ENCODE measurements around the gene EXOSC5. TPM values are rescaled to one million over a fixed set of nuclear protein-coding genes. Genes with fewer than 3 reads are reported as not detected.

EXOSC5 gene
- total and polyA plus RNA-seq, 9 of the 15 experiments (the other 6 are each of a cell fraction or from before 2014, with no cell fraction given), result 10.9 to 75.5 (median 37.8) TPM

DNA sequence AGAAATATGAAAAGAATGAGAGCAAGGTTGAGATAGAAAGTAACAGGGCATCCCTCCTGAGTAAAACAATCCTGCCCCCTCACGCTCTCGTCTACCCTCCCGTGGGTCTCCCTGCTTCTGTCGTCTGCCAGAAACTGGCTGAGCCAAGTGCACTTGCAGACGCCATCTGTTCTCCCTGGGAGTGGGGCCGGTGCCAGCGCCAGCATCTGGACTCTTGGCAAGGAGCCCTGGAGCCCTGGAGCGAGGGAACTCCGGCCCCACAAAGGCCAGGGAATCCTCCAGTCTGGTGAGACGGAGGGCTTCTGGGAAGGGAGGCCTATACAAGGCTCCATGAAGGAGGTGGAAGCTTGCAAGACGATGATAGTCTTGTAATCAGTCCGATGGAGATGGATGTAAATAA lies 23.2 kb downstream of the EXOSC5 start:
- ATAC-seq, result no peak
- H3K4me1 ChIP-seq (replicated peaks in 1 of 2; ENCODE audit: control insufficient read depth in 2 of 2, insufficient read depth in 2 of 2, low read length in 2 of 2), result peaks cover 0 to 23% of the 10 kb centered on the region in 2 experiments; a peak in 3 of 5 replicates
- intact Hi-C loops (cut with micrococcal nuclease), result no loop called here
- H3K27ac ChIP-seq (ENCODE audit: extremely low read depth, low read depth, low read length), result no peak overlapping the region
- H3K9ac ChIP-seq (ENCODE audit: insufficient read depth in 1 of 2, low read depth in 2 of 2, low read length in 2 of 2), result no peak overlapping the region
- H2AFZ ChIP-seq (ENCODE audit: low read depth, low read length), result no peak overlapping the region
- in situ Hi-C loops (cut with MboI), result no loop called here
- H3K27me3 ChIP-seq (ENCODE audit: control insufficient read depth in 2 of 2, insufficient read depth in 2 of 2, low read length in 2 of 2), result no peaks in the 10 kb centered on the region
- H3K79me2 ChIP-seq (ENCODE audit: control insufficient read depth, insufficient read depth, low read length), result peaks cover 9% of the 10 kb centered on the region; the same call in 2 of the 3 replicates
- no peak overlapping the region for H3K4me2 ChIP-seq (ENCODE audit: insufficient read depth, low read length)
- CTCF ChIA-PET (ENCODE audit: low intra/inter-chr PET ratio), result no interaction called here
- POLR2A ChIA-PET, result no interaction called here
- H3K9me3 ChIP-seq (replicated peaks; ENCODE audit: control insufficient read depth, insufficient read depth, low read depth, low read length), result no peaks in the 10 kb centered on the region
- BruUV-seq (replicated peaks), result no TSS peak
- FAIRE-seq, result no peak
- H3K36me3 ChIP-seq (ENCODE audit: control insufficient read depth, insufficient read depth, low read length), result 0 out of 3 replicates have a peak, but pooled peaks cover 3% of the 10 kb centered on the region
- 80% methylated on average over 12 of the region's 12 CpGs for WGBS (ENCODE audit: insufficient coverage, low coverage, missing lambda C conversion rate)
- H3K4me3 ChIP-seq, result no peak overlapping the region
- no peak for DNase-seq (ENCODE audit: extremely low read depth in 1 of 4, low spot score in 3 of 4)
- H4K20me1 ChIP-seq (replicated peaks; ENCODE audit: control insufficient read depth, insufficient read depth, low read length), result no peaks in the 10 kb centered on the region
- no peaks in the 10 kb centered on the region for H3K9me1 ChIP-seq (ENCODE audit: control insufficient read depth, insufficient read depth, low read length)
- TF ChIP-seq, protein P1, sequence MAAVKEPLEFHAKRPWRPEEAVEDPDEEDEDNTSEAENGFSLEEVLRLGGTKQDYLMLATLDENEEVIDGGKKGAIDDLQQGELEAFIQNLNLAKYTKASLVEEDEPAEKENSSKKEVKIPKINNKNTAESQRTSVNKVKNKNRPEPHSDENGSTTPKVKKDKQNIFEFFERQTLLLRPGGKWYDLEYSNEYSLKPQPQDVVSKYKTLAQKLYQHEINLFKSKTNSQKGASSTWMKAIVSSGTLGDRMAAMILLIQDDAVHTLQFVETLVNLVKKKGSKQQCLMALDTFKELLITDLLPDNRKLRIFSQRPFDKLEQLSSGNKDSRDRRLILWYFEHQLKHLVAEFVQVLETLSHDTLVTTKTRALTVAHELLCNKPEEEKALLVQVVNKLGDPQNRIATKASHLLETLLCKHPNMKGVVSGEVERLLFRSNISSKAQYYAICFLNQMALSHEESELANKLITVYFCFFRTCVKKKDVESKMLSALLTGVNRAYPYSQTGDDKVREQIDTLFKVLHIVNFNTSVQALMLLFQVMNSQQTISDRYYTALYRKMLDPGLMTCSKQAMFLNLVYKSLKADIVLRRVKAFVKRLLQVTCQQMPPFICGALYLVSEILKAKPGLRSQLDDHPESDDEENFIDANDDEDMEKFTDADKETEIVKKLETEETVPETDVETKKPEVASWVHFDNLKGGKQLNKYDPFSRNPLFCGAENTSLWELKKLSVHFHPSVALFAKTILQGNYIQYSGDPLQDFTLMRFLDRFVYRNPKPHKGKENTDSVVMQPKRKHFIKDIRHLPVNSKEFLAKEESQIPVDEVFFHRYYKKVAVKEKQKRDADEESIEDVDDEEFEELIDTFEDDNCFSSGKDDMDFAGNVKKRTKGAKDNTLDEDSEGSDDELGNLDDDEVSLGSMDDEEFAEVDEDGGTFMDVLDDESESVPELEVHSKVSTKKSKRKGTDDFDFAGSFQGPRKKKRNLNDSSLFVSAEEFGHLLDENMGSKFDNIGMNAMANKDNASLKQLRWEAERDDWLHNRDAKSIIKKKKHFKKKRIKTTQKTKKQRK (IDR thresholded peaks at IDR 0.05; ENCODE audit: borderline replicate concordance, low read depth, low read length), result no peak
- no peak for TF ChIP-seq MED1 (CRISPR knock-in tag; IDR thresholded peaks at IDR 0.05; ENCODE audit: borderline replicate concordance)
- no peak for TF ChIP-seq CREBBP (IDR thresholded peaks at IDR 0.05; ENCODE audit: low read depth, low read length)
- TF ChIP-seq, protein P2, sequence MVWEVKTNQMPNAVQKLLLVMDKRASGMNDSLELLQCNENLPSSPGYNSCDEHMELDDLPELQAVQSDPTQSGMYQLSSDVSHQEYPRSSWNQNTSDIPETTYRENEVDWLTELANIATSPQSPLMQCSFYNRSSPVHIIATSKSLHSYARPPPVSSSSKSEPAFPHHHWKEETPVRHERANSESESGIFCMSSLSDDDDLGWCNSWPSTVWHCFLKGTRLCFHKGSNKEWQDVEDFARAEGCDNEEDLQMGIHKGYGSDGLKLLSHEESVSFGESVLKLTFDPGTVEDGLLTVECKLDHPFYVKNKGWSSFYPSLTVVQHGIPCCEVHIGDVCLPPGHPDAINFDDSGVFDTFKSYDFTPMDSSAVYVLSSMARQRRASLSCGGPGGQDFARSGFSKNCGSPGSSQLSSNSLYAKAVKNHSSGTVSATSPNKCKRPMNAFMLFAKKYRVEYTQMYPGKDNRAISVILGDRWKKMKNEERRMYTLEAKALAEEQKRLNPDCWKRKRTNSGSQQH (CRISPR knock-in tag; IDR thresholded peaks at IDR 0.05), result no peak
- TF ChIP-seq HEY1 (CRISPR knock-in tag; IDR thresholded peaks at IDR 0.05; ENCODE audit: borderline replicate concordance), result no peak
- TF ChIP-seq, protein P3, sequence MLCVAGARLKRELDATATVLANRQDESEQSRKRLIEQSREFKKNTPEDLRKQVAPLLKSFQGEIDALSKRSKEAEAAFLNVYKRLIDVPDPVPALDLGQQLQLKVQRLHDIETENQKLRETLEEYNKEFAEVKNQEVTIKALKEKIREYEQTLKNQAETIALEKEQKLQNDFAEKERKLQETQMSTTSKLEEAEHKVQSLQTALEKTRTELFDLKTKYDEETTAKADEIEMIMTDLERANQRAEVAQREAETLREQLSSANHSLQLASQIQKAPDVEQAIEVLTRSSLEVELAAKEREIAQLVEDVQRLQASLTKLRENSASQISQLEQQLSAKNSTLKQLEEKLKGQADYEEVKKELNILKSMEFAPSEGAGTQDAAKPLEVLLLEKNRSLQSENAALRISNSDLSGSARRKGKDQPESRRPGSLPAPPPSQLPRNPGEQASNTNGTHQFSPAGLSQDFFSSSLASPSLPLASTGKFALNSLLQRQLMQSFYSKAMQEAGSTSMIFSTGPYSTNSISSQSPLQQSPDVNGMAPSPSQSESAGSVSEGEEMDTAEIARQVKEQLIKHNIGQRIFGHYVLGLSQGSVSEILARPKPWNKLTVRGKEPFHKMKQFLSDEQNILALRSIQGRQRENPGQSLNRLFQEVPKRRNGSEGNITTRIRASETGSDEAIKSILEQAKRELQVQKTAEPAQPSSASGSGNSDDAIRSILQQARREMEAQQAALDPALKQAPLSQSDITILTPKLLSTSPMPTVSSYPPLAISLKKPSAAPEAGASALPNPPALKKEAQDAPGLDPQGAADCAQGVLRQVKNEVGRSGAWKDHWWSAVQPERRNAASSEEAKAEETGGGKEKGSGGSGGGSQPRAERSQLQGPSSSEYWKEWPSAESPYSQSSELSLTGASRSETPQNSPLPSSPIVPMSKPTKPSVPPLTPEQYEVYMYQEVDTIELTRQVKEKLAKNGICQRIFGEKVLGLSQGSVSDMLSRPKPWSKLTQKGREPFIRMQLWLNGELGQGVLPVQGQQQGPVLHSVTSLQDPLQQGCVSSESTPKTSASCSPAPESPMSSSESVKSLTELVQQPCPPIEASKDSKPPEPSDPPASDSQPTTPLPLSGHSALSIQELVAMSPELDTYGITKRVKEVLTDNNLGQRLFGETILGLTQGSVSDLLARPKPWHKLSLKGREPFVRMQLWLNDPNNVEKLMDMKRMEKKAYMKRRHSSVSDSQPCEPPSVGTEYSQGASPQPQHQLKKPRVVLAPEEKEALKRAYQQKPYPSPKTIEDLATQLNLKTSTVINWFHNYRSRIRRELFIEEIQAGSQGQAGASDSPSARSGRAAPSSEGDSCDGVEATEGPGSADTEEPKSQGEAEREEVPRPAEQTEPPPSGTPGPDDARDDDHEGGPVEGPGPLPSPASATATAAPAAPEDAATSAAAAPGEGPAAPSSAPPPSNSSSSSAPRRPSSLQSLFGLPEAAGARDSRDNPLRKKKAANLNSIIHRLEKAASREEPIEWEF (CRISPR knock-in tag; IDR thresholded peaks at IDR 0.05), result no peak
- TF ChIP-seq ARHGAP35 (IDR thresholded peaks at IDR 0.05; ENCODE audit: partially characterized antibody), result no peak
- TF ChIP-seq, protein P4, sequence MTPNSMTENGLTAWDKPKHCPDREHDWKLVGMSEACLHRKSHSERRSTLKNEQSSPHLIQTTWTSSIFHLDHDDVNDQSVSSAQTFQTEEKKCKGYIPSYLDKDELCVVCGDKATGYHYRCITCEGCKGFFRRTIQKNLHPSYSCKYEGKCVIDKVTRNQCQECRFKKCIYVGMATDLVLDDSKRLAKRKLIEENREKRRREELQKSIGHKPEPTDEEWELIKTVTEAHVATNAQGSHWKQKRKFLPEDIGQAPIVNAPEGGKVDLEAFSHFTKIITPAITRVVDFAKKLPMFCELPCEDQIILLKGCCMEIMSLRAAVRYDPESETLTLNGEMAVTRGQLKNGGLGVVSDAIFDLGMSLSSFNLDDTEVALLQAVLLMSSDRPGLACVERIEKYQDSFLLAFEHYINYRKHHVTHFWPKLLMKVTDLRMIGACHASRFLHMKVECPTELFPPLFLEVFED (CRISPR knock-in tag; conservative IDR thresholded peaks at IDR 0.05), result no peak
- no peak for TF ChIP-seq TCF3 (CRISPR knock-in tag; IDR thresholded peaks at IDR 0.05)
- TF ChIP-seq, protein P5, sequence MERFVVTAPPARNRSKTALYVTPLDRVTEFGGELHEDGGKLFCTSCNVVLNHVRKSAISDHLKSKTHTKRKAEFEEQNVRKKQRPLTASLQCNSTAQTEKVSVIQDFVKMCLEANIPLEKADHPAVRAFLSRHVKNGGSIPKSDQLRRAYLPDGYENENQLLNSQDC (CRISPR knock-in tag; IDR thresholded peaks at IDR 0.05), result no peak
